Measurements from ENCODE around the gene CRLF1. TPM values are rescaled to one million over a fixed set of nuclear protein-coding genes. Genes with fewer than 3 reads are reported as not detected.

Gene CRLF1
- total RNA-seq, 1 experiment from 2014 or later: 16.2 TPM

DNA sequence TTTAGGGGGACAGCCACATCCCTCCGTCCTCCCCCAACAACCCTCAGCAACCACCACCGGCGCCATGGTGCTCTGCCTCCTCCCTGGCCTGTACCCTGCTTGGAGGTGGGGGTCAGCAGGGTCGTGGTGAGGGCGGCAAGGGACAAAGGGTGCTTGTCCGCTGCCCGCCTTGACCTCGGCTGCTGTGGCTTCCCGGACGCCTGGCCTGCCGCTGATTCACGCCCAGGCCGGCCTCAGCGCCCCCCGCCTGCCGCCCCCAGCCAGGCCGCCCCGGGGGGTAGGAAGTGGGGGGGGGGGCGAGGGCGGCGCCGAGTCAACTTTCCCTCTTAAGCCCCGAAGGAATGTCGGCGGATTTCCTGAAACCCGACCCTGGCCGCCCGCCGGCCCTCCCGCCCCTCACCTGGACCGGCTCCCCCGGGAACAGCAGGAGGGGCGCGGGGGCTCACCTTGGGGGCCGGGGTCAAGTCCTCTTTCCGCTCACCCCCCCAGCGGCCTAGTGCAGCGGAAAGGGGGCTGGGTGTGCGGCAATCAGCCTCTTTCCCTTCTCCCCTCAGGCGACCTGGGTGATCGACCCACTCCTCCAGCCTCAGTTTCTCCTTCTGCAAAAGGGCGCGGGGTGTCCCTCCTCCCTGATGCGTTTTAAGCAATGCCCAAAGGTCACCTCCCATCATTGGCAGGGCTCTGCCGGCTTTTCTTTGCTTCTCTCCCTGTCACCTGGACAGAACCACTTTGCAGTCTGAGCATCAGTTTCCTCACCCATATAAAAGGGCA, 4.1 kb upstream of the CRLF1 start:
- Histone ChIP-seq H2BK12ac (ENCODE audit: insufficient read length, low read depth, low read length) (peak overlapping the region; percentile 88), H2BK120ac (ENCODE audit: low read depth, low read length, poor library complexity, severe bottlenecking) (no peak overlapping the region), H4K91ac (ENCODE audit: insufficient read length, low read depth, low read length) (no peak overlapping the region), H2AFZ (ENCODE audit: low read length) (no peak overlapping the region), H3K9ac (ENCODE audit: extremely low read depth, insufficient read length, low read length) (no peak overlapping the region), H3K23ac (ENCODE audit: insufficient read length, low read depth, low read length) (no peak overlapping the region), H3K4me2 (ENCODE audit: insufficient read depth, insufficient read length, low read length) (peak overlapping the region; percentile 44), H3K4ac (ENCODE audit: low read depth, low read length) (no peak overlapping the region), H3K23me2 (ENCODE audit: insufficient read length, low read depth, low read length, poor library complexity, severe bottlenecking) (peaks cover 27% of the 10 kb centered on the region), H2BK5ac (ENCODE audit: insufficient read length, low read length) (no peak overlapping the region), H4K5ac (ENCODE audit: insufficient read length, low read depth, low read length) (no peak overlapping the region), H2BK15ac (ENCODE audit: low read depth, low read length) (peak overlapping the region; percentile 16; the same call in 1 of the 2 replicates), H2AK5ac (ENCODE audit: insufficient read length, low read length) (no peak overlapping the region), H4K8ac (replicated peaks; ENCODE audit: insufficient read length, low read depth, low read length) (no peak overlapping the region), H3K14ac (ENCODE audit: insufficient read depth, low read length) (peak overlapping the region; percentile 73), H3K27ac (ENCODE audit: insufficient read length, low read depth, low read length) (no peak overlapping the region), H3K9me3 (ENCODE audit: control insufficient read depth, low read depth, low read length) (no peaks in the 10 kb centered on the region), H3K79me2 (ENCODE audit: insufficient read depth, low read length) (no peaks in the 10 kb centered on the region), H4K20me1 (ENCODE audit: control insufficient read depth, insufficient read depth, insufficient read length) (no peaks in the 10 kb centered on the region), H2BK20ac (ENCODE audit: low read depth, low read length, poor library complexity, severe bottlenecking) (no peak overlapping the region), H3T11ph (ENCODE audit: low read length) (no peak overlapping the region), H3K18ac (ENCODE audit: insufficient read length, low read depth, low read length) (no peak overlapping the region), H3K56ac (ENCODE audit: insufficient read length, low read depth, low read length) (no peak overlapping the region), H3K79me1 (ENCODE audit: insufficient read depth, low read depth, low read length, poor library complexity, severe bottlenecking) (no peaks in the 10 kb centered on the region), H3K4me1 (ENCODE audit: insufficient read depth, low read length) (peaks cover 17% of the 10 kb centered on the region), H3K27me3 (ENCODE audit: insufficient read depth, low read length) (peaks cover 74% of the 10 kb centered on the region)
- peak; percentile 68 for DNase-seq
- no peaks in the 10 kb centered on the region; a peak in 2 of 7 replicates for H3K36me3 Mint-ChIP-seq (ENCODE audit: insufficient read depth in 1 of 3, low read depth in 3 of 3)
- H3K4me1 Mint-ChIP-seq: peaks cover 42 to 53% of the 10 kb centered on the region in 2 experiments
- peaks cover 86% of the 10 kb centered on the region for H3K27me3 Mint-ChIP-seq (ENCODE audit: low read depth)
- TF ChIP-seq, protein P1, sequence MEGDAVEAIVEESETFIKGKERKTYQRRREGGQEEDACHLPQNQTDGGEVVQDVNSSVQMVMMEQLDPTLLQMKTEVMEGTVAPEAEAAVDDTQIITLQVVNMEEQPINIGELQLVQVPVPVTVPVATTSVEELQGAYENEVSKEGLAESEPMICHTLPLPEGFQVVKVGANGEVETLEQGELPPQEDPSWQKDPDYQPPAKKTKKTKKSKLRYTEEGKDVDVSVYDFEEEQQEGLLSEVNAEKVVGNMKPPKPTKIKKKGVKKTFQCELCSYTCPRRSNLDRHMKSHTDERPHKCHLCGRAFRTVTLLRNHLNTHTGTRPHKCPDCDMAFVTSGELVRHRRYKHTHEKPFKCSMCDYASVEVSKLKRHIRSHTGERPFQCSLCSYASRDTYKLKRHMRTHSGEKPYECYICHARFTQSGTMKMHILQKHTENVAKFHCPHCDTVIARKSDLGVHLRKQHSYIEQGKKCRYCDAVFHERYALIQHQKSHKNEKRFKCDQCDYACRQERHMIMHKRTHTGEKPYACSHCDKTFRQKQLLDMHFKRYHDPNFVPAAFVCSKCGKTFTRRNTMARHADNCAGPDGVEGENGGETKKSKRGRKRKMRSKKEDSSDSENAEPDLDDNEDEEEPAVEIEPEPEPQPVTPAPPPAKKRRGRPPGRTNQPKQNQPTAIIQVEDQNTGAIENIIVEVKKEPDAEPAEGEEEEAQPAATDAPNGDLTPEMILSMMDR (conservative IDR thresholded peaks at IDR 0.05): no peak
- peak overlapping the region; percentile 62 to 76 for H3K4me3 Mint-ChIP-seq
- peaks cover 0 to 2% of the 10 kb centered on the region in 2 experiments; a peak in 2 of 5 replicates for H3K9me3 Mint-ChIP-seq
- WGBS (ENCODE audit: extremely low coverage, insufficient read length, low lambda C conversion rate): no CpG with 5 or more reads among the region's 45 CpGs
- no peak overlapping the region for H3K27ac Mint-ChIP-seq

All from H9 (cell line).